Retinal pigment epithelial cell (primary cell): ENCODE data around the gene POU2AF3.

ENCODE experiments used
- DNase-seq: peaks from one replicate; pipeline ENCODE4 v3.0.0-alpha.2; 2010; ENCODE audit warnings: low read depth
- H3K4me3 ChIP-seq: 2 replicates; pipeline ENCODE4 v1.5.1; 2011; ENCODE audit warnings: mild to moderate bottlenecking, low read length, control low read depth, moderate library complexity
- TF ChIP-seq, protein P1 (sequence below): conservative IDR thresholded peaks from 2 replicates; pipeline ENCODE4 v1.5.1; 2011; ENCODE audit warnings: low read depth, low read length, control low read depth, inconsistent platforms

Gene POU2AF3

GRCh38 chr11:111329306-111330204 lies 31.2 kb downstream of the POU2AF3 start:
- no peak for DNase-seq
- H3K4me3 ChIP-seq: no peak overlapping the region
- TF ChIP-seq, protein P1, sequence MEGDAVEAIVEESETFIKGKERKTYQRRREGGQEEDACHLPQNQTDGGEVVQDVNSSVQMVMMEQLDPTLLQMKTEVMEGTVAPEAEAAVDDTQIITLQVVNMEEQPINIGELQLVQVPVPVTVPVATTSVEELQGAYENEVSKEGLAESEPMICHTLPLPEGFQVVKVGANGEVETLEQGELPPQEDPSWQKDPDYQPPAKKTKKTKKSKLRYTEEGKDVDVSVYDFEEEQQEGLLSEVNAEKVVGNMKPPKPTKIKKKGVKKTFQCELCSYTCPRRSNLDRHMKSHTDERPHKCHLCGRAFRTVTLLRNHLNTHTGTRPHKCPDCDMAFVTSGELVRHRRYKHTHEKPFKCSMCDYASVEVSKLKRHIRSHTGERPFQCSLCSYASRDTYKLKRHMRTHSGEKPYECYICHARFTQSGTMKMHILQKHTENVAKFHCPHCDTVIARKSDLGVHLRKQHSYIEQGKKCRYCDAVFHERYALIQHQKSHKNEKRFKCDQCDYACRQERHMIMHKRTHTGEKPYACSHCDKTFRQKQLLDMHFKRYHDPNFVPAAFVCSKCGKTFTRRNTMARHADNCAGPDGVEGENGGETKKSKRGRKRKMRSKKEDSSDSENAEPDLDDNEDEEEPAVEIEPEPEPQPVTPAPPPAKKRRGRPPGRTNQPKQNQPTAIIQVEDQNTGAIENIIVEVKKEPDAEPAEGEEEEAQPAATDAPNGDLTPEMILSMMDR: no peak

DNA sequence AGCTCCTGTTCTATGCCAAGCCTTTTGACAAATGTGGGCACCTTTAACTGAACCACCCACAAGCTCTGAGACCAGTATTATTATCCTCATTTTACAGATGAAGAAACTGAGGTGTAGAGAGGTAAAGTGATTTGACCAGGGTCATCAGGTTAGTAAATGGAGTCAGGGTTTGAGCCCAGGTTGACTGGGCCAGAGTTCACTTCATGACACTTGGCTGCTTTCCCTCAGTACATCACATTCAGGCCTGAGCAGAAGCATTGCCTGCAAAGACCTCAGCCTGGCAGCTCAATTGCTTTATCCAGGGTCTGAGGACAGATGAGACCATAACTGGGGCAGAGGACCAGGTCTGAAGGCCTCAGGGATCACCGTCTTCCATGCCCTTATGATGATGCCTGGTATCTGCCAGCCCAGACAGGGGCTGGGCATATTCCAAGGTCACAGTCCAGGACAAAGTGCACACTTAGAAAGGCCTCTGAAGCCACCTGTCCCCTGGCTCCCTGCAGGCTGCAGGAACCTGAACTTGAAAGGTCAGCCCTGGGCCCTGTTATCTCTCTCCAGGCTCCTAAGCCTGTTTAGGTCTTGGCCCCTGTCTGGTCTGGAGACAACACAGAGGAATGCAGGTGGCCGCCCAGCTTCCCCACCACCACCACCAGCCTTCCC lies 32.0 kb downstream of the POU2AF3 start:
- TF ChIP-seq, protein P1: no peak
- no peak overlapping the region for H3K4me3 ChIP-seq
- no peak for DNase-seq

DNA sequence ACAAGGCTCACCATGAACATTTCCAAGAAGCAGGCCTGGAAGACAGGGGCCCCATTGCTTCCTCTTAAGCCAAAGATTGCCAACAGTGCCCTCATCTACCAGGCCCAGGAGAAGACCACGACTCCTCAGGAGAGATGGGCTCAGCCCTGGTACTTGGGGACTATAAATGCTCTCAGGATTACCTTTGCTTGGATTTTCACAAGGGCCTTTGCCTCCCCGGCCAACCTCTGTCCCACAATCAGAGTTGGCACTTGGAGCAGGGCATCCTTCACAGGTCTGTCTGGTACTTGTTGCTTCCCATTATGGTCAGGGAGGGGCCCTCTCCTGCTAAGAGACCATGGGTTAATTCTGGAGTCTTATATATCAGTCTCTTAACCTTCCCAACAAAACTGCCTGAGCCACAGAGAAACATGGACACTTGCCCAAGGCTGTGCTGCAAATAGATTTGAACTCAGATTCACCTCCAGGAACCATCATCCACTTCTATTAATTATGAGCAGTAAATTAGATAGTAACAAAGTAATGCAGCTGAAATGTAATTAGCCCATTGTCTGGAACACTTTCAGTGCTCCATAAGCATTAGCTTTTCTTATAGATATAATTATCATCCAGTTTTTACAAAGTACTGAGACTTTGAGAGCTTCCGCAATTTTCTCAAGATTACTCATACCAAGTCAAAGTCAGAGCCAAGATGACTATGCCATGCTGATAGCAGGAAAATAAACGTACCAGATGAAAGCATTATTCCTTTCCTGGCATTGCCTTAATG lies 33.5 kb downstream of the POU2AF3 start:
- H3K4me3 ChIP-seq: no peak overlapping the region
- no peak for DNase-seq
- TF ChIP-seq, protein P1: no peak

GRCh38 chr11:111334532-111335502 lies 36.5 kb downstream of the POU2AF3 start:
- no peak overlapping the region for H3K4me3 ChIP-seq
- TF ChIP-seq, protein P1: no peak
- no peak for DNase-seq

- no peak for DNase-seq
- no peak overlapping the region for H3K4me3 ChIP-seq
- TF ChIP-seq, protein P1: no peak
These were observed 37.2 kb downstream of the POU2AF3 start for GRCh38 chr11:111335549-111335948.

DNA sequence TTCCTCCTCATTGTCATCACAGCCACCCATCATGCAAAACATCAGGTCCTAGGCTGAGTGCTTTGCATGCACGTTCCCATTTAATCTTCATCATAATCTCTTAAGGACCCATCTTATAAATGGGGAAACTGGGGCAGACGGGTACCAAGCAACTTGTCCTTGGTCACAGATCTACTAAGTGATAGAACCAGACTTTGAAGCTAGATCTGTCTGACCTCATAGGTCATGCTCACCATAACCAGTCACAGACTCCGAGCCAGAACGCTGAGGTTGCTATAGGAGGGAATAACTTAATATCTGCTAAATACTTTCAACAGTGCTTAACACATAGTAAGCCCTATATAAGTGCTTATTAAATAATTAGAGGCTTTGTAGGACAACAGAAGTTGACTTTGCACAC lies 37.7 kb downstream of the POU2AF3 start:
- no peak for DNase-seq
- H3K4me3 ChIP-seq: no peak overlapping the region
- TF ChIP-seq, protein P1: no peak
